OCI-LY1 (cell line): ENCODE results near the gene CLDN4.

ENCODE experiments used
- H2AFZ ChIP-seq: fragments of 200-600 bp; sonication (generic), shearing (Covaris generic); 2 replicates; pipeline ENCODE4 v1.6.0; 2014; ENCODE audit warnings: antibody characterized with exemption, mild to moderate bottlenecking, low read length
- H3F3A ChIP-seq: fragments of 200-600 bp; sonication (generic), shearing (Covaris generic); 2 replicates; pipeline ENCODE4 v1.6.0; 2014; ENCODE audit warnings: mild to moderate bottlenecking, antibody characterized with exemption, low read length, moderate library complexity; ENCODE audit not compliant: insufficient read depth
- H3K27ac ChIP-seq: fragments of 200-600 bp; sonication (generic); 2 replicates; pipeline ENCODE4 v1.5.1; 2014; ENCODE audit warnings: low read length, mixed run types, mild to moderate bottlenecking, low read depth; ENCODE audit not compliant: poor library complexity, severe bottlenecking
- H3K27me3 ChIP-seq: fragments of 200-600 bp; sonication (generic); 2 replicates; pipeline ENCODE4 v1.6.0; 2014; ENCODE audit warnings: antibody characterized with exemption, mild to moderate bottlenecking, low read length, moderate library complexity; ENCODE audit not compliant: insufficient read depth
- H3K36me3 ChIP-seq: fragments of 200-600 bp; sonication (generic); 2 replicates; pipeline ENCODE4 v1.6.1; 2014; ENCODE audit warnings: mild to moderate bottlenecking, antibody characterized with exemption, low read length, moderate library complexity, mixed read lengths; ENCODE audit not compliant: insufficient read depth
- H3K4me1 ChIP-seq: fragments of 200-600 bp; sonication (generic); 2 replicates; pipeline ENCODE4 v1.5.1; 2014; ENCODE audit warnings: mild to moderate bottlenecking, low read length, moderate library complexity; ENCODE audit not compliant: insufficient read depth, severe bottlenecking
- H3K4me2 ChIP-seq: fragments of 200-600 bp; sonication (generic), shearing (Covaris generic); 2 replicates; pipeline ENCODE4 v1.6.1; 2014; ENCODE audit warnings: low read length
- H3K4me3 ChIP-seq: fragments of 200-600 bp; sonication (generic); 2 replicates; pipeline ENCODE4 v1.5.1; 2014; ENCODE audit warnings: low read length, low read depth, mild to moderate bottlenecking, mixed read lengths; ENCODE audit not compliant: poor library complexity, severe bottlenecking
- H3K79me2 ChIP-seq: fragments of 200-600 bp; shearing (Covaris generic); 2 replicates; pipeline ENCODE4 v1.6.1; 2016; ENCODE audit warnings: mixed run types, low read length, mixed read lengths; ENCODE audit not compliant: insufficient read depth
- H3K9ac ChIP-seq: fragments of 200-600 bp; sonication (generic), shearing (Covaris generic); 2 replicates; pipeline ENCODE4 v1.6.1; 2014; ENCODE audit warnings: mild to moderate bottlenecking, low read length, mixed read lengths
- H3K9me2 ChIP-seq: fragments of 200-600 bp; sonication (generic), shearing (Covaris generic); 2 replicates; pipeline ENCODE4 v1.6.1; 2014; ENCODE audit warnings: low read depth, mild to moderate bottlenecking, low read length, mixed read lengths
- H3K9me3 ChIP-seq: fragments of 200-600 bp; shearing (Covaris generic); 2 replicates; pipeline ENCODE4 v1.6.1; 2014; ENCODE audit warnings: low read length, mixed read lengths
- H4K20me1 ChIP-seq: fragments of 200-600 bp; sonication (generic), shearing (Covaris generic); 2 replicates; pipeline ENCODE4 v1.6.0; 2016; ENCODE audit warnings: mild to moderate bottlenecking, low read length; ENCODE audit not compliant: insufficient read depth
- EZH2 ChIP-seq: fragments of 200-600 bp; sonication (generic), shearing (Covaris generic); IDR thresholded peaks from 2 replicates; pipeline ENCODE4 v1.8.0; 2017; ENCODE audit warnings: borderline replicate concordance, mixed run types, mild to moderate bottlenecking, antibody characterized with exemption, low read length, moderate library complexity, mixed read lengths
- TF ChIP-seq, protein P1 (sequence below): fragments of 200-600 bp; sonication (generic), shearing (Covaris generic); IDR thresholded peaks from 2 replicates; pipeline ENCODE4 v1.5.1; 2017; ENCODE audit warnings: mild to moderate bottlenecking, antibody characterized with exemption, low read length, moderate library complexity, mixed read lengths

The CLDN4 gene

GRCh38 chr7:73847941-73848723 is 17.3 kb downstream of the CLDN4 start:
- Histone ChIP-seq H3K27ac (no peak overlapping the region), H3K9me2 (no peaks in the 10 kb centered on the region), H3K9me3 (peaks cover 2% of the 10 kb centered on the region; the same call in 1 of the 2 replicates), H3K4me1 (peaks cover 7% of the 10 kb centered on the region), H3K27me3 (peaks cover 6% of the 10 kb centered on the region; the same call in 1 of the 2 replicates), H4K20me1 (no peaks in the 10 kb centered on the region), H3K4me3 (no peak overlapping the region), H2AFZ (no peak overlapping the region), H3F3A (no peaks in the 10 kb centered on the region), H3K9ac (no peak overlapping the region), H3K4me2 (no peak overlapping the region), H3K36me3 (no peaks in the 10 kb centered on the region), H3K79me2 (no peaks in the 10 kb centered on the region)
- TF ChIP-seq, protein P1, sequence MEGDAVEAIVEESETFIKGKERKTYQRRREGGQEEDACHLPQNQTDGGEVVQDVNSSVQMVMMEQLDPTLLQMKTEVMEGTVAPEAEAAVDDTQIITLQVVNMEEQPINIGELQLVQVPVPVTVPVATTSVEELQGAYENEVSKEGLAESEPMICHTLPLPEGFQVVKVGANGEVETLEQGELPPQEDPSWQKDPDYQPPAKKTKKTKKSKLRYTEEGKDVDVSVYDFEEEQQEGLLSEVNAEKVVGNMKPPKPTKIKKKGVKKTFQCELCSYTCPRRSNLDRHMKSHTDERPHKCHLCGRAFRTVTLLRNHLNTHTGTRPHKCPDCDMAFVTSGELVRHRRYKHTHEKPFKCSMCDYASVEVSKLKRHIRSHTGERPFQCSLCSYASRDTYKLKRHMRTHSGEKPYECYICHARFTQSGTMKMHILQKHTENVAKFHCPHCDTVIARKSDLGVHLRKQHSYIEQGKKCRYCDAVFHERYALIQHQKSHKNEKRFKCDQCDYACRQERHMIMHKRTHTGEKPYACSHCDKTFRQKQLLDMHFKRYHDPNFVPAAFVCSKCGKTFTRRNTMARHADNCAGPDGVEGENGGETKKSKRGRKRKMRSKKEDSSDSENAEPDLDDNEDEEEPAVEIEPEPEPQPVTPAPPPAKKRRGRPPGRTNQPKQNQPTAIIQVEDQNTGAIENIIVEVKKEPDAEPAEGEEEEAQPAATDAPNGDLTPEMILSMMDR = no peak
- no peak for TF ChIP-seq EZH2

- no peak overlapping the region for H2AFZ ChIP-seq
- H3K4me1 ChIP-seq = peaks cover 7% of the 10 kb centered on the region
- H3K9ac ChIP-seq = no peak overlapping the region
- H3K9me3 ChIP-seq = peaks cover 2% of the 10 kb centered on the region; the same call in 1 of the 2 replicates
- H3K36me3 ChIP-seq = no peaks in the 10 kb centered on the region
- no peaks in the 10 kb centered on the region for H4K20me1 ChIP-seq
- H3K9me2 ChIP-seq = no peaks in the 10 kb centered on the region
- TF ChIP-seq, protein P1 = no peak
- TF ChIP-seq EZH2 = no peak
- peaks cover 8% of the 10 kb centered on the region; the same call in 1 of the 2 replicates for H3K27me3 ChIP-seq
- H3K4me2 ChIP-seq = no peak overlapping the region
- H3K79me2 ChIP-seq = no peaks in the 10 kb centered on the region
- H3K27ac ChIP-seq = no peak overlapping the region
- no peaks in the 10 kb centered on the region for H3F3A ChIP-seq
- no peak overlapping the region for H3K4me3 ChIP-seq
These were observed 20.0 kb downstream of the CLDN4 start for GRCh38 chr7:73850781-73851207.

- TF ChIP-seq, protein P1 = no peak
- no peak for TF ChIP-seq EZH2
- peaks cover 8% of the 10 kb centered on the region; the same call in 1 of the 2 replicates for H3K27me3 ChIP-seq
- H3K9me3 ChIP-seq = peaks cover 2% of the 10 kb centered on the region; the same call in 1 of the 2 replicates
- peaks cover 7% of the 10 kb centered on the region for H3K4me1 ChIP-seq
- no peaks in the 10 kb centered on the region for H3K9me2 ChIP-seq
- H4K20me1 ChIP-seq = no peaks in the 10 kb centered on the region
- H3F3A ChIP-seq = no peaks in the 10 kb centered on the region
- H2AFZ ChIP-seq = no peak overlapping the region
- H3K27ac ChIP-seq = no peak overlapping the region
- H3K4me3 ChIP-seq = no peak overlapping the region
- no peak overlapping the region for H3K9ac ChIP-seq
- no peak overlapping the region for H3K4me2 ChIP-seq
- H3K79me2 ChIP-seq = no peaks in the 10 kb centered on the region
- H3K36me3 ChIP-seq = no peaks in the 10 kb centered on the region
These were observed 20.9 kb downstream of the CLDN4 start for GRCh38 chr7:73851410-73852338.
